ENCODE measurements around the gene SLC51A. TPM values are rescaled to one million over a fixed set of nuclear protein-coding genes. Genes with fewer than 3 reads are reported as not detected.
"Not testable (repeated sequence)": the region's sequence is repeated elsewhere in the genome, so short reads cannot be mapped to it uniquely, and the experiment has no call there.

The SLC51A gene
- total RNA-seq, 2 experiments from 2014 or later = not detected

DNA sequence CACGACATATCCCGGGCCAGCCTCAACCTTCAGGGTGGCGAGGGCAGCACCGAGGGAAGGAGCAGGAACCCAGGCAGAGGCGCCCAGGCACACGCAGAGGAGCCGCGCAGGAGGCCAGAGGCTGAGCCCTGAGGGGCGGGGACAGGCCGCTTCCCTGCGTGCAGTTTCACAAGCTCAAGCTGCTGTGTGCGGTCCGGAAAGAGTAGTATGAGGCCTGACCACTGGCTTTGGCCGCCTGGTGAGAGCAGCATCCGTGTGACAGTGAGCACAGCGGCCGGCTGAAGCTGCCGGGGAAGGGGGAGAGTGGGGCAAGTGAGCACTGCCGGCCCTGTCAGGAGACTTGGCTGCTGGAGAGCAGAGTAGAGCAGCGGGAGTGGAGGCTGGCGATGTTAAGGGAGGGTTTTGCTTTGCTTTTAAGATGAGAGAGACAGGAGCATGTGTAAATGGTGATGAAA lies 13.8 kb upstream of the SLC51A start:
- no peaks in the 10 kb centered on the region for H3K36me3 Mint-ChIP-seq (ENCODE audit: low read depth)
- no peak overlapping the region for H3K4me3 Mint-ChIP-seq
- H3K9me3 Mint-ChIP-seq = no peaks in the 10 kb centered on the region
- H3K4me1 Mint-ChIP-seq (ENCODE audit: low read depth) = peaks cover 11% of the 10 kb centered on the region
- H3K27ac Mint-ChIP-seq = no peak overlapping the region
- H3K27me3 Mint-ChIP-seq = peaks cover 11% of the 10 kb centered on the region
- ChIA-PET CTCF (interaction anchor here (1.7 kb wide), 1 partner anchor 129 kb away, joined by 6 read pairs; no protein-coding TSS in a partner anchor), POLR2A (interaction anchor here (0.5 kb wide), 1 partner anchor 8 kb away, joined by 3 read pairs; the partner anchor contains the start of gene ZDHHC19)
- intact Hi-C loops (cut with micrococcal nuclease) = no loop called here
- ATAC-seq = no peak
- no peak for DNase-seq
- TF ChIP-seq, protein P1, sequence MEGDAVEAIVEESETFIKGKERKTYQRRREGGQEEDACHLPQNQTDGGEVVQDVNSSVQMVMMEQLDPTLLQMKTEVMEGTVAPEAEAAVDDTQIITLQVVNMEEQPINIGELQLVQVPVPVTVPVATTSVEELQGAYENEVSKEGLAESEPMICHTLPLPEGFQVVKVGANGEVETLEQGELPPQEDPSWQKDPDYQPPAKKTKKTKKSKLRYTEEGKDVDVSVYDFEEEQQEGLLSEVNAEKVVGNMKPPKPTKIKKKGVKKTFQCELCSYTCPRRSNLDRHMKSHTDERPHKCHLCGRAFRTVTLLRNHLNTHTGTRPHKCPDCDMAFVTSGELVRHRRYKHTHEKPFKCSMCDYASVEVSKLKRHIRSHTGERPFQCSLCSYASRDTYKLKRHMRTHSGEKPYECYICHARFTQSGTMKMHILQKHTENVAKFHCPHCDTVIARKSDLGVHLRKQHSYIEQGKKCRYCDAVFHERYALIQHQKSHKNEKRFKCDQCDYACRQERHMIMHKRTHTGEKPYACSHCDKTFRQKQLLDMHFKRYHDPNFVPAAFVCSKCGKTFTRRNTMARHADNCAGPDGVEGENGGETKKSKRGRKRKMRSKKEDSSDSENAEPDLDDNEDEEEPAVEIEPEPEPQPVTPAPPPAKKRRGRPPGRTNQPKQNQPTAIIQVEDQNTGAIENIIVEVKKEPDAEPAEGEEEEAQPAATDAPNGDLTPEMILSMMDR (IDR thresholded peaks at IDR 0.05) = no peak

DNA sequence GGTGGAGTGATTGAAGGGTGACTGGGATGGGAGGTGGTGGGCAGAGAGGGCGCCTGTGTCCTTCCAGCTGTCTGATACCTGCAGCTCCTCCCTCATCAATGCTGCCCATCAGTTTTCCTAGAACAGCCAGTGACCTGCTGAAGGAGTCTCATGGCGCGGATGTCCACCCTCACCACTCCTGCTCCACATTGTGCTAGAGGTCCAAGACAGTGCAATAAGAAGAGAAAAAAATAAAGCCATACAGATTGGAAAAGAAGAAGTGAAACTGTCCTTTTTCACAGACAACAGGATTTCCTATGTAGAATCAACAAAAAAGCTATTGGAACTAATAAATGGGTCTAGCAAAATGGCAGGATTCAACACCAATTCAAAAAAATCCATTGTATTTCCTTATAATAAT lies 12.5 kb upstream of the SLC51A start:
- POLR2A ChIA-PET = no interaction called here

DNA sequence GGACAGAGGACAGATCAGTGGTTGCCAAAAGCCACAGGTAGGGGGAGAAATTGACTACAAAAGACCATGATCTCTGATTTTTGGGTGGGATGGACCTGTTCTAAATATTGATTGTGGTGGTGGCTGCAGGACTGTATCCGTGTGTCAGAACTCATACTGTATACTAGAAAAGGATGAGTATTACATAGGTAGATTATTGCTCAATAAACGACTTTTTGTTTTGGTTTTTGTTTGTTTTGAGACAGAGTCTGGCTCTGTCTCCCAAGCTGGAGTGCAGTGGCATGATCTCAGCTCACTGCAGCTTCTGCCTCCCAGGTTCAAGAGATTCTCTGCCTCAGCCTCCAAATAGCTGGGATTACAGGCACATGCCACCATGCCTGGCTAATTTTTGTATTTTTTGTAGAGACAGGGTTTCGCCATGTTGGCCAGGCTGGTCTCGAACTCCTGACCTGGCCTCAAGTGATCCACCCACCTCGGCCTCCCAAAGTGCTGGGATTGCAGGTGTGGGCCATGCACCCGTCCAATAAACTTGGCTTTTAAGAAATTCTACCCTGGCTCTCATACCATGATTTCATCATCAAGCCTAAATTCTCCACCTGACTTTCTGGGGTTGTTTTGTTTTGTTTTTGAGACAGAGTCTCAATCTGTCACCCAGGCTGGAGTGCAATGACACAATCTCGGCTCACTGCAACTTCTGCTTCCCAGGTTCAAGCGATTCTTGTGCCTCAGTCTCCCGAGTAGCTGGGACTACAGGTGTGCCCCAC lies 10.7 kb upstream of the SLC51A start:
- H3K9me3 Mint-ChIP-seq = not testable (repeated sequence)
- CTCF ChIA-PET = interaction anchor here (1.3 to 1.5 kb wide), 2 partner anchors 9 to 13 kb away, joined by 3 to 5 read pairs; no protein-coding TSS in a partner anchor

More for the DNA sequence above, 12.5 kb upstream of the SLC51A start:
- Mint-ChIP-seq H3K4me1 (ENCODE audit: low read depth) (peaks cover 16% of the 10 kb centered on the region), H3K36me3 (ENCODE audit: low read depth) (no peaks in the 10 kb centered on the region), H3K4me3 (no peak overlapping the region), H3K27ac (no peak overlapping the region), H3K9me3 (no peaks in the 10 kb centered on the region), H3K27me3 (peaks cover 11% of the 10 kb centered on the region)
- CTCF ChIA-PET = interaction anchor here (1.0 kb wide), 2 partner anchors 123 to 131 kb away, joined by 3 read pairs; no protein-coding TSS in a partner anchor
- DNase-seq (no peak), ATAC-seq (no peak)
- intact Hi-C loops (cut with micrococcal nuclease) = no loop called here
- TF ChIP-seq, protein P1 (IDR thresholded peaks at IDR 0.05) = no peak

DNA sequence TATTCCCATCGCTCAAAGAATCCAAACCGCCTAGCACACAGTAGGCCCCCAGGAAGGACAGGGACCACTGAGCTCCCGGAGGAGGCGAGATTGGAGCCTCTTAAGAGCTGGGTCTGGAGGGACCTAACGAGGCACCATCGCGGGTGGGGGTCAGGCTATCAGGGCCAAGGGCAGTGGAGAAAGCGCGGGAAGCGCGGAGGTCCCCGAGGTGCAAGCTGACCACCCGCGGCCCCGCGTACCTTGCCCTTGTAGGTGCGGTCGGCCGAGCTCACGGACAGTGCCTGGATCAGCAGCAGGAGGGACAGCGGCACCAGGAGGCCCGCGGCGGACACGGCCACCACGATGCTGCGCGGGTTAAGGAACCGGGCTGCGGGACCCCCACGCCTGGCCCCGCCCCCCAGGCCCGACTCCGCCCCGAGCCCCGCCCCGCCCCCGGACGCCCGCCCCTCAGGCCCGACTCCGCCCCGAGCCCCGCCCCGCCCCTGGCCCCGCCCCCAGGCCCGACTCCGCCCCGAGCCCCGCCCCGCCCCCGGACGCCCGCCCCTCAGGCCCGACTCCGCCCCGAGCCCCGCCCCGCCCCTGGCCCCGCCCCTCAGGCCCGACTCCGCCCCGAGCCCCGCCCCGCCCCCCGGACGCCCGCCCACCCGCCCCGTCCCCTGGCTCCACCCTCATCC lies 9.0 kb upstream of the SLC51A start:
- no peak for DNase-seq
- H3K9me3 Mint-ChIP-seq = no peaks in the 10 kb centered on the region
- no peak overlapping the region for H3K27ac Mint-ChIP-seq
- POLR2A ChIA-PET = interaction anchor here (1.0 to 1.3 kb wide), 2 partner anchors 26 to 134 kb away, joined by 3 to 4 read pairs; no protein-coding TSS in a partner anchor
- H3K27me3 Mint-ChIP-seq = peaks cover 11% of the 10 kb centered on the region
- no peaks in the 10 kb centered on the region for H3K36me3 Mint-ChIP-seq (ENCODE audit: low read depth)
- intact Hi-C loops (cut with micrococcal nuclease) = no loop called here
- ATAC-seq = peak; percentile 31
- H3K4me3 Mint-ChIP-seq = peak overlapping the region; percentile 74
- peaks cover 16% of the 10 kb centered on the region for H3K4me1 Mint-ChIP-seq (ENCODE audit: low read depth)
- TF ChIP-seq, protein P1 (IDR thresholded peaks at IDR 0.05) = no peak
- CTCF ChIA-PET = interaction anchor here (0.7 to 0.8 kb wide), 2 partner anchors 10 to 317 kb away, joined by 3 to 5 read pairs; no protein-coding TSS in a partner anchor

More for the DNA sequence above, 10.7 kb upstream of the SLC51A start:
- H3K36me3 Mint-ChIP-seq (ENCODE audit: low read depth); intact Hi-C loops (cut with micrococcal nuclease); H3K27ac Mint-ChIP-seq; ATAC-seq; DNase-seq; H3K4me3 Mint-ChIP-seq; POLR2A ChIA-PET: not testable (repeated sequence)
- peaks cover 16% of the 10 kb centered on the region for H3K4me1 Mint-ChIP-seq (ENCODE audit: low read depth)
- peaks cover 11% of the 10 kb centered on the region for H3K27me3 Mint-ChIP-seq

DNA sequence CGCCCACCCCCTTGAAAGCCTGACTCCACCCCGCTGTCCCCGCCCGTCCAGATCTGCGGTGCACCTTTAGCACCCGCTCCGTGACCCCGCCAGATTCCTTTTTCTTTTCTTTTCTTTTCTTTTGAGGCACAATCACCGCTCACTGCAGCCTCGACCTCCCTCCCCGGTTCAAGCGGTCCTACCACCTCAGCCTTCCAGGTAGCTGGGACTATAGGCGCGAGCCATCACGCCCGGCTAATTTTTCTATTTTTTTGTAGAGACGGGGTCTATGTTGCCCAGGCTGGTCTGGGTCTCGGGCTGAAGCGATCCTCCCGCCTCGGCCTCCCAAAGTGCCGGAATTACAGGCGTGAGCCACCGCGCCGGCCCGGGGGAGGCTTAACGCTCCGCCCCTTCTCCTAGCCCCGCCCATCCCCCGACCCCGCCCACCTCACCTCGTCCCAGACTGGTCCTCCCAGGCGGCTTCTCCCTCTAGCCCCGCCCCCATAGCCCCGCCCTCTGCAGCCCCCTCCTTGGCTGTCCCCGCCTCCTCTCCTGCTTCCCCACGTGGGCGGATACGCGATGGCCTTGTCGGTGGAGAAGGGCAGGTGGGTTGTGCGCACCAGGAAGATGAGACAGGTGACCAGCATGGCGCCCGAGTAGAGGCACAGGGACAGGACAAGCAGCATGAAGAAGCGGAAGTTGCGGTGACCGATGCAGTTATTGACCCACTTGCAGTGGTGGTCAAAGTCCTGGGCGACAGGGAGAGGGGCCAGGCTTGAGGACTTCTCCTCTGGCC lies 8.3 kb upstream of the SLC51A start:
- CTCF ChIA-PET = no interaction called here
- Mint-ChIP-seq H3K4me3 (peak overlapping the region; percentile 74), H3K27ac (peak overlapping the region; percentile 63), H3K4me1 (ENCODE audit: low read depth) (peaks cover 16% of the 10 kb centered on the region), H3K27me3 (peaks cover 11% of the 10 kb centered on the region), H3K36me3 (ENCODE audit: low read depth) (no peaks in the 10 kb centered on the region), H3K9me3 (no peaks in the 10 kb centered on the region)
- DNase-seq (peak; percentile 76), ATAC-seq (peak; percentile 83)
- TF ChIP-seq, protein P1 (IDR thresholded peaks at IDR 0.05) = no peak
- intact Hi-C loops (cut with micrococcal nuclease) = no loop called here
- POLR2A ChIA-PET = interaction anchor here (1.3 kb wide), 1 partner anchor 27 kb away, joined by 4 read pairs; no protein-coding TSS in a partner anchor
